C4-2B (cell line): Measurements from ENCODE around the gene ZNF521.

Experiments
- CTCF ChIP-seq: fragments of 450-650 bp; conservative IDR thresholded peaks from 2 replicates; pipeline ENCODE4 v1.5.1; 2017; ENCODE audit warnings: mild to moderate bottlenecking
- ZFX ChIP-seq: fragments of 450-650 bp; IDR thresholded peaks from 2 replicates; pipeline ENCODE4 v1.6.1; 2017

- TF ChIP-seq CTCF (no peak), ZFX (no peak)
Measured at GRCh38 chr18:25313268-25313667, 38.7 kb downstream of the ZNF521 start.
